ENCODE data around the gene GPR75. TPM values are rescaled to one million over a fixed set of nuclear protein-coding genes. Genes with fewer than 3 reads are reported as not detected.

Gene GPR75
- total RNA-seq, 2 donors from 2014 or later: 1.3 to 2.5 TPM

DNA sequence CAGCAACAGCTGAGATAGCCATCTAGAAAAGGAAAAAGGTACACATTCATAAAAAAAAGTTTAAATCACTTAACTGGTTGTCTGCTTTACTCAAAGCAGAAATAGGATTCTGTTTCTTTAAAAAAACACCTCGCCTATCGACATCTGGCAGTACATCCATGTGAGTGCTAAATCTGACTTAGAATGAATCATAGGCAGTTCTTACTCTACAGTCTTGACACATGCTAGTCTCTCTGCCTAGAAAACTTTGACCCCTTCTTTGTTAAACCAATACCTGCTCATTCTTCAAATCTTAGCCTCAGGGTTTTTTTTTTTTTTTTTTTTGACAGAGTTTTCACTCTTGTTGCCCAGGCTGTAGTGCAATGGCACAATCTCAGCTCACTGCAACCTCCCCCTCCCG, 37.1 kb upstream of the GPR75 start:
- TF ChIP-seq, protein P1, sequence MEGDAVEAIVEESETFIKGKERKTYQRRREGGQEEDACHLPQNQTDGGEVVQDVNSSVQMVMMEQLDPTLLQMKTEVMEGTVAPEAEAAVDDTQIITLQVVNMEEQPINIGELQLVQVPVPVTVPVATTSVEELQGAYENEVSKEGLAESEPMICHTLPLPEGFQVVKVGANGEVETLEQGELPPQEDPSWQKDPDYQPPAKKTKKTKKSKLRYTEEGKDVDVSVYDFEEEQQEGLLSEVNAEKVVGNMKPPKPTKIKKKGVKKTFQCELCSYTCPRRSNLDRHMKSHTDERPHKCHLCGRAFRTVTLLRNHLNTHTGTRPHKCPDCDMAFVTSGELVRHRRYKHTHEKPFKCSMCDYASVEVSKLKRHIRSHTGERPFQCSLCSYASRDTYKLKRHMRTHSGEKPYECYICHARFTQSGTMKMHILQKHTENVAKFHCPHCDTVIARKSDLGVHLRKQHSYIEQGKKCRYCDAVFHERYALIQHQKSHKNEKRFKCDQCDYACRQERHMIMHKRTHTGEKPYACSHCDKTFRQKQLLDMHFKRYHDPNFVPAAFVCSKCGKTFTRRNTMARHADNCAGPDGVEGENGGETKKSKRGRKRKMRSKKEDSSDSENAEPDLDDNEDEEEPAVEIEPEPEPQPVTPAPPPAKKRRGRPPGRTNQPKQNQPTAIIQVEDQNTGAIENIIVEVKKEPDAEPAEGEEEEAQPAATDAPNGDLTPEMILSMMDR (IDR thresholded peaks at IDR 0.05): no peak
- H3K9me3 ChIP-seq: no peaks in the 10 kb centered on the region
- no peak overlapping the region for H3K27ac ChIP-seq

DNA sequence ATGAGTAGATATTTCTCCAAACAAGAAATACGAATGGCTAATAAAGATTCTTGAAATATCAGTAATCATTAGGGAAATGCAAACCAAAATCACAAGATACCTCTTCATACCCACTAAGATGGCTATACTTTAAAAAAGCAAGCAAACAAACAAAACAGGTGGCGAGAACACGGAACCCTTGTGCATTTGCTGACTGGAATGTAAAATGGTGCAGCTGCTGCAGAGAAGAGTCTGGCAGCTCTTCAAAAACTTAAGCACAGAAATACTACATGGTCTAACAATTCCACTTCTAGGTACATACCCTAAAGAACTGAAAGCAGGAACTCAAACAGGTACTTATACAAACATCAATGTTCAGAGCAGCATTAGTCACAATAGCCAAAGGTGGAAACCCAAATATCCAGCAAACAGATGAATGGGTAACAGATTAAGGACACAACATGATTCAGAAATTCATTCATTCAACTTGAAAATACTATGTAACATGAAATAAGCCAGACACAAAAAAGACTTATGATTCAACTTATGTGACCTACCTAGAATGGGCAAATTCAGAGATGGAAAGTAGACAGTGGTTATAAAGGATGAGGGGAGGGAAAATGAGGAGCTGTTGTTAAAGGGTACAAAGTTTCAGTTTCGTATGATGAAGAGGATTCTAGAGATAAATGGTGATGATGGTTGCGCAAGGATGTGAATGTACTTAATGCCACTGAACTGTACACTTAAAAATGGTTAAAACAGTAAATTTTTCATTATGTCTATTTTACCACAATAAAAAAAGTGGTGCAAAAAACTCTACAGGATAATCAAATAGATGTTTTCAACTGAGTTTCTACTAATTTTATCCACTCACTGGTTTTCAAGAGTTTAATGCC, 26.9 kb upstream of the GPR75 start:
- no peak overlapping the region for H3K27ac ChIP-seq
- no peaks in the 10 kb centered on the region for H3K27me3 ChIP-seq
- DNase-seq (ENCODE audit: low spot score): no peak
- peaks cover 90% of the 10 kb centered on the region for H3K36me3 ChIP-seq
- no peak overlapping the region for H3K4me3 ChIP-seq
- no peaks in the 10 kb centered on the region for H3K4me1 ChIP-seq
- H3K9me3 ChIP-seq: no peaks in the 10 kb centered on the region
- TF ChIP-seq, protein P1 (IDR thresholded peaks at IDR 0.05): no peak

More for the DNA sequence above, 37.1 kb upstream of the GPR75 start:
- no peak for DNase-seq (ENCODE audit: low spot score)
- Histone ChIP-seq H3K4me1 (no peaks in the 10 kb centered on the region), H3K4me3 (no peak overlapping the region), H3K36me3 (peaks cover 79% of the 10 kb centered on the region), H3K27me3 (no peaks in the 10 kb centered on the region)

DNA sequence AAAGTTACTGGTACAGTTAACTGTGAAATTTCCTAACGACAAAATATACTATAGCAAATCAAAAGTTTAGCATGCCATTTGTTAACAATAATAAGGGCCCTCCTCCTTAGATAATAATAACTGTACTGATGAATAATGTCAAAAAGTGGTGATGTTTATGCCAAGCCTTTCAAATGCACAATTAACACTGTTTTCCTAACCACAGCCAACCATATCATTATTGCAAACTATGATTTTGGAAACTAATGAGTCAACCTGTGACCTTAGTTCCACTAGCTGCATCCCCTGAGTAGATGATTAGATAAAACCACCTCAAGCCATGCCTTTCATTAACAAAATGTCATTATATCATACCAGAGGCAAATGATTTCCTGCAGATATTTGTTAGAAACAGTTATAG, 25.1 kb upstream of the GPR75 start:
- Histone ChIP-seq H3K27ac (no peak overlapping the region), H3K4me1 (no peaks in the 10 kb centered on the region), H3K9me3 (no peaks in the 10 kb centered on the region), H3K36me3 (peaks cover 75% of the 10 kb centered on the region), H3K27me3 (no peaks in the 10 kb centered on the region), H3K4me3 (no peak overlapping the region)
- DNase-seq (ENCODE audit: low spot score): no peak
- TF ChIP-seq, protein P1 (IDR thresholded peaks at IDR 0.05): no peak

DNA sequence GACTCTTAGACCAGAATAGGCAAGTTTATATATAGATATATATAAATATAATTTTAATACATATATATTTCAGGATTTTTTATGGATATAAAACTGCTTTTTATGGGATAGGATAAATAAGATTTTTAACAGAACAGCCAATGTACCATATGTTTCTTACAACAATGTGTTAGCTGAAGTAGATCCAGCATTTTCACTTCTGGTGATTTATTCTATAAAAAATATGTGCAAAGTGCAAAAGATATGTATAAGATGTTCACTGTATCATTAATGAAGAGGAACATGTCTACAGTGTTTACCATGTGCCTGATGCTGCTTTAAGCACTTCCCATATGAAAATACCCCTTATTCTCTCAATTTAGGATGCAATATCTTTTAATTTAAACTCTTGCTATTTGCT, 22.2 kb upstream of the GPR75 start:
- TF ChIP-seq, protein P1 (IDR thresholded peaks at IDR 0.05): no peak
- H3K36me3 ChIP-seq: peaks cover 53% of the 10 kb centered on the region

DNA sequence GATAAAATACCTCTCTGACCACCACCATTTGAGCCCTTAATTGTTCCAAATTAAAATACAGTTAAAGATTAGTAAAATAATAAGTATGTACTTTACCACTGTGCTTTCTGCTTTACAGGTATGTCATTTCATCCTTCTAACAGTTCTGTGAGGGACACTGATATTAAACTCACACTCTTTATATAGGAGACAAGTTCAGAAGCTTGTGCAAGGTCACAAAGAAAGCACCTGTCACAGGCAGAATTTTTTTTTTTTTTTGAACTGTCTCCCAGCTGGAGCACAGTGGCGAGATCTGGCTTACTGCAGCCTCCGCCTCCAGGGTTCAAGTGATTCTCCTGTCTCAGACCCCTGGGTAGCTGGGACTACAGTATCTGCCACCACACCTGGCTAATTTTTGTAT, 21.6 kb upstream of the GPR75 start:
- Histone ChIP-seq H3K9me3 (no peaks in the 10 kb centered on the region), H3K27me3 (no peaks in the 10 kb centered on the region), H3K27ac (no peak overlapping the region), H3K4me1 (no peaks in the 10 kb centered on the region), H3K36me3 (peaks cover 49% of the 10 kb centered on the region), H3K4me3 (no peak overlapping the region)
- no peak for DNase-seq (ENCODE audit: low spot score)
- TF ChIP-seq, protein P1 (IDR thresholded peaks at IDR 0.05): no peak

More for the DNA sequence above, 22.2 kb upstream of the GPR75 start:
- no peaks in the 10 kb centered on the region for H3K9me3 ChIP-seq
- DNase-seq (ENCODE audit: low spot score): no peak
- no peaks in the 10 kb centered on the region for H3K4me1 ChIP-seq
- no peak overlapping the region for H3K27ac ChIP-seq
- H3K27me3 ChIP-seq: no peaks in the 10 kb centered on the region
- H3K4me3 ChIP-seq: no peak overlapping the region

All from right atrium auricular region (tissue), 2 donors.